Activated naive CD4-positive, alpha-beta T cell treated with anti-CD3 and anti-CD28 coated beads, Interleukin-2, amount 50 U/mL, for 24 hours (primary cell): Measurements from ENCODE around the gene LRTM2.

ENCODE experiments used
- H3K27ac Mint-ChIP-seq: one replicate; pipeline ENCODE4 v1.8.0; 2021; ENCODE audit warnings: mild to moderate bottlenecking, mixed read lengths
- H3K27me3 Mint-ChIP-seq: one replicate; pipeline ENCODE4 v1.8.0; 2021; ENCODE audit warnings: mixed read lengths
- H3K36me3 Mint-ChIP-seq: one replicate; pipeline ENCODE4 v1.8.0; 2021; ENCODE audit warnings: mixed read lengths
- H3K4me1 Mint-ChIP-seq: one replicate; pipeline ENCODE4 v1.8.0; 2021; ENCODE audit warnings: mixed read lengths
- H3K4me3 Mint-ChIP-seq: one replicate; pipeline ENCODE4 v1.8.0; 2021; ENCODE audit warnings: mild to moderate bottlenecking, mixed read lengths
- H3K9me3 Mint-ChIP-seq: one replicate; pipeline ENCODE4 v1.8.0; 2021; ENCODE audit warnings: mixed read lengths

LRTM2 gene

GRCh38 chr12:1795221-1795784 is 25.1 kb upstream of the LRTM2 start:
- Mint-ChIP-seq H3K36me3 (no peaks in the 10 kb centered on the region), H3K27ac (no peak overlapping the region), H3K27me3 (no peaks in the 10 kb centered on the region), H3K4me1 (peaks cover 24% of the 10 kb centered on the region), H3K4me3 (peak overlapping the region; percentile 64), H3K9me3 (no peaks in the 10 kb centered on the region)

- Mint-ChIP-seq H3K27ac (peak overlapping the region; percentile 96), H3K4me3 (peak overlapping the region; percentile 94), H3K4me1 (peaks cover 19% of the 10 kb centered on the region)
These were observed 24.4 kb upstream of the LRTM2 start for GRCh38 chr12:1795785-1796514.

GRCh38 chr12:1796515-1797010 is 23.8 kb upstream of the LRTM2 start:
- peak overlapping the region; percentile 94 for H3K4me3 Mint-ChIP-seq
- H3K4me1 Mint-ChIP-seq = peaks cover 13% of the 10 kb centered on the region
- no peaks in the 10 kb centered on the region for H3K9me3 Mint-ChIP-seq
- H3K36me3 Mint-ChIP-seq = no peaks in the 10 kb centered on the region
- peak overlapping the region; percentile 96 for H3K27ac Mint-ChIP-seq
- H3K27me3 Mint-ChIP-seq = no peaks in the 10 kb centered on the region

More at GRCh38 chr12:1795785-1796514, 24.4 kb upstream of the LRTM2 start:
- Mint-ChIP-seq H3K36me3 (no peaks in the 10 kb centered on the region), H3K27me3 (no peaks in the 10 kb centered on the region), H3K9me3 (no peaks in the 10 kb centered on the region)

GRCh38 chr12:1797011-1797901 is 23.1 kb upstream of the LRTM2 start:
- no peaks in the 10 kb centered on the region for H3K9me3 Mint-ChIP-seq
- H3K4me1 Mint-ChIP-seq = peaks cover 7% of the 10 kb centered on the region
- no peaks in the 10 kb centered on the region for H3K36me3 Mint-ChIP-seq
- H3K4me3 Mint-ChIP-seq = peak overlapping the region; percentile 76
- H3K27ac Mint-ChIP-seq = peak overlapping the region; percentile 68
- no peaks in the 10 kb centered on the region for H3K27me3 Mint-ChIP-seq

- Mint-ChIP-seq H3K4me1 (peaks cover 7% of the 10 kb centered on the region), H3K4me3 (no peak overlapping the region), H3K27ac (no peak overlapping the region), H3K27me3 (no peaks in the 10 kb centered on the region), H3K36me3 (no peaks in the 10 kb centered on the region), H3K9me3 (no peaks in the 10 kb centered on the region)
These were observed 22.2 kb upstream of the LRTM2 start for GRCh38 chr12:1797991-1798640.

GRCh38 chr12:1798641-1799020 is 21.7 kb upstream of the LRTM2 start:
- Mint-ChIP-seq H3K36me3 (no peaks in the 10 kb centered on the region), H3K4me1 (peaks cover 7% of the 10 kb centered on the region), H3K4me3 (no peak overlapping the region), H3K27ac (peak overlapping the region; percentile 93), H3K27me3 (no peaks in the 10 kb centered on the region), H3K9me3 (no peaks in the 10 kb centered on the region)

- no peaks in the 10 kb centered on the region for H3K27me3 Mint-ChIP-seq
- peak overlapping the region; percentile 93 for H3K27ac Mint-ChIP-seq
- H3K36me3 Mint-ChIP-seq = no peaks in the 10 kb centered on the region
- no peaks in the 10 kb centered on the region for H3K9me3 Mint-ChIP-seq
- no peak overlapping the region for H3K4me3 Mint-ChIP-seq
- peaks cover 7% of the 10 kb centered on the region for H3K4me1 Mint-ChIP-seq
These were observed 21.1 kb upstream of the LRTM2 start for GRCh38 chr12:1799051-1799881.

GRCh38 chr12:1799882-1800400 is 20.4 kb upstream of the LRTM2 start:
- Mint-ChIP-seq H3K27me3 (no peaks in the 10 kb centered on the region), H3K4me3 (no peak overlapping the region), H3K9me3 (no peaks in the 10 kb centered on the region), H3K36me3 (no peaks in the 10 kb centered on the region), H3K4me1 (peaks cover 13% of the 10 kb centered on the region), H3K27ac (no peak overlapping the region)

- Mint-ChIP-seq H3K9me3 (no peaks in the 10 kb centered on the region), H3K27ac (no peak overlapping the region), H3K4me1 (peaks cover 12% of the 10 kb centered on the region), H3K36me3 (no peaks in the 10 kb centered on the region), H3K4me3 (no peak overlapping the region), H3K27me3 (no peaks in the 10 kb centered on the region)
These were observed 19.7 kb upstream of the LRTM2 start for GRCh38 chr12:1800401-1801302.

GRCh38 chr12:1801303-1801975 is 18.9 kb upstream of the LRTM2 start:
- Mint-ChIP-seq H3K4me1 (peaks cover 5% of the 10 kb centered on the region), H3K27ac (no peak overlapping the region), H3K9me3 (no peaks in the 10 kb centered on the region), H3K4me3 (no peak overlapping the region), H3K36me3 (no peaks in the 10 kb centered on the region), H3K27me3 (no peaks in the 10 kb centered on the region)

- Mint-ChIP-seq H3K4me1 (peaks cover 5% of the 10 kb centered on the region), H3K9me3 (no peaks in the 10 kb centered on the region), H3K36me3 (no peaks in the 10 kb centered on the region), H3K27me3 (no peaks in the 10 kb centered on the region), H3K27ac (no peak overlapping the region), H3K4me3 (no peak overlapping the region)
These were observed 16.6 kb upstream of the LRTM2 start for GRCh38 chr12:1803736-1804135.

- H3K27ac Mint-ChIP-seq = peak overlapping the region; percentile 76
- no peaks in the 10 kb centered on the region for H3K27me3 Mint-ChIP-seq
- H3K4me1 Mint-ChIP-seq = peaks cover 5% of the 10 kb centered on the region
- no peak overlapping the region for H3K4me3 Mint-ChIP-seq
- H3K36me3 Mint-ChIP-seq = no peaks in the 10 kb centered on the region
- H3K9me3 Mint-ChIP-seq = no peaks in the 10 kb centered on the region
These were observed 15.6 kb upstream of the LRTM2 start for GRCh38 chr12:1804545-1805332.
